GM12891 (cell line): ENCODE measurements around the gene ZFHX3.

ENCODE experiments used
- POLR2A ChIP-seq: IDR thresholded peaks from 2 replicates; pipeline ENCODE4 v1.6.1; 2011; ENCODE audit warnings: low read depth, low read length, control low read depth
- POLR2AphosphoS5 ChIP-seq: IDR thresholded peaks from 2 replicates; pipeline ENCODE4 v1.6.1; 2011; ENCODE audit warnings: low read depth, low read length, control low read depth

DNA sequence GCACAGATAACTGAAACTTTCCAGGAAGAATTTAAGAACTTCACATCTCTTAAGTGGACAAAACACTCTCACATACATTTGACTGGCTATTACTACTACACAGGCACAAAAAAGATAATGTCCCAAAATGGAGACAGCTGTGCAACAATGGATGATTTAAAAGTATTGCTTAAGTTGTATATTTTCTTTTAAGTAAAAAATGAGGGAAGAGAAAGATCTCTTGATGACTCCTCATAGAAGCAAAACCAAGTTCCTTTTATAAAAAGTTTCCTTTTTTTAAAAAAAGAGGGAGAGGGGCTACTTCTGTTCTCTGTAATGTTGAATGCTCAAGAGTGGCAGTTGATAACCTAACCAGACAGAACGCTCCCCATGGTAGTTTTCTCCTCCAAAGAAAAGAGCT is 195.5 kb downstream of the ZFHX3 start:
- TF ChIP-seq POLR2A (no peak), POLR2AphosphoS5 (no peak)
